ENCODE data around the gene DSG1.

The DSG1 gene

GRCh38 chr18:31398191-31398590 lies 80.2 kb downstream of the DSG1 start:
- H2AK5ac ChIP-seq (ENCODE audit: low read length): no peak overlapping the region
- no peak overlapping the region for H3K56ac ChIP-seq (ENCODE audit: low read length)
- H3K18ac ChIP-seq (ENCODE audit: low read length): no peak overlapping the region
- no peak overlapping the region for H3K27ac ChIP-seq (ENCODE audit: low read depth, low read length)
- no peaks in the 10 kb centered on the region for H3K36me3 ChIP-seq (ENCODE audit: control insufficient read depth, insufficient read depth, low read length)
- no peak overlapping the region for H3K4ac ChIP-seq (ENCODE audit: low read depth, low read length)
- H3K4me2 ChIP-seq (ENCODE audit: low read length): no peak overlapping the region
- H3K79me1 ChIP-seq (ENCODE audit: low read length): no peaks in the 10 kb centered on the region
- no peaks in the 10 kb centered on the region for H3K27me3 ChIP-seq (ENCODE audit: insufficient read depth, low read length, poor library complexity)
- H2BK5ac ChIP-seq (ENCODE audit: low read length): no peak overlapping the region
- no peak overlapping the region for H2BK15ac ChIP-seq (replicated peaks; ENCODE audit: low read depth)
- no peak overlapping the region for H3K9ac ChIP-seq (ENCODE audit: low read length)
- H3K79me2 ChIP-seq (ENCODE audit: control insufficient read depth, insufficient read depth, low read length): no peaks in the 10 kb centered on the region
- H3K4me1 ChIP-seq (ENCODE audit: control insufficient read depth, low read depth, low read length): no peaks in the 10 kb centered on the region
- WGBS (ENCODE audit: extremely low coverage, insufficient coverage, low lambda C conversion rate): no CpG with 5 or more reads among the region's 2 CpGs
- H2BK120ac ChIP-seq (ENCODE audit: low read depth, low read length): no peak overlapping the region
- DNase-seq: no peak
- H3K23ac ChIP-seq (ENCODE audit: low read length): no peak overlapping the region
- H3K4me3 ChIP-seq (ENCODE audit: low read length): no peak overlapping the region
- no peak overlapping the region for H4K5ac ChIP-seq (ENCODE audit: low read length)
- no peak overlapping the region for H4K8ac ChIP-seq (ENCODE audit: low read depth, low read length)

GRCh38 chr18:31399306-31400032 lies 81.5 kb downstream of the DSG1 start:
- H2BK15ac ChIP-seq (replicated peaks; ENCODE audit: low read depth): no peak overlapping the region
- no peak overlapping the region for H3K27ac ChIP-seq (ENCODE audit: low read depth, low read length)
- no peak overlapping the region for H3K18ac ChIP-seq (ENCODE audit: low read length)
- H3K23ac ChIP-seq (ENCODE audit: low read length): no peak overlapping the region
- H3K4me1 ChIP-seq (ENCODE audit: control insufficient read depth, low read depth, low read length): no peaks in the 10 kb centered on the region
- H3K56ac ChIP-seq (ENCODE audit: low read length): no peak overlapping the region
- H2BK5ac ChIP-seq (ENCODE audit: low read length): no peak overlapping the region
- H3K4ac ChIP-seq (ENCODE audit: low read depth, low read length): no peak overlapping the region
- no peak overlapping the region for H3K9ac ChIP-seq (ENCODE audit: low read length)
- H2BK120ac ChIP-seq (ENCODE audit: low read depth, low read length): no peak overlapping the region
- no peaks in the 10 kb centered on the region for H3K79me1 ChIP-seq (ENCODE audit: low read length)
- H4K8ac ChIP-seq (ENCODE audit: low read depth, low read length): no peak overlapping the region
- no peak for DNase-seq
- no peak overlapping the region for H3K4me2 ChIP-seq (ENCODE audit: low read length)
- no peaks in the 10 kb centered on the region for H3K79me2 ChIP-seq (ENCODE audit: control insufficient read depth, insufficient read depth, low read length)
- no peak overlapping the region for H2AK5ac ChIP-seq (ENCODE audit: low read length)
- WGBS (ENCODE audit: extremely low coverage, insufficient coverage, low lambda C conversion rate): no CpG with 5 or more reads among the region's 6 CpGs
- H4K5ac ChIP-seq (ENCODE audit: low read length): no peak overlapping the region
- H3K36me3 ChIP-seq (ENCODE audit: control insufficient read depth, insufficient read depth, low read length): no peaks in the 10 kb centered on the region
- no peaks in the 10 kb centered on the region for H3K27me3 ChIP-seq (ENCODE audit: insufficient read depth, low read length, poor library complexity)
- H3K4me3 ChIP-seq (ENCODE audit: low read length): no peak overlapping the region

GRCh38 chr18:31401156-31402025 lies 83.4 kb downstream of the DSG1 start:
- Histone ChIP-seq H2BK120ac (ENCODE audit: low read depth, low read length) (no peak overlapping the region), H3K36me3 (ENCODE audit: control insufficient read depth, insufficient read depth, low read length) (no peaks in the 10 kb centered on the region), H2AK5ac (ENCODE audit: low read length) (no peak overlapping the region), H3K4me3 (ENCODE audit: low read length) (no peak overlapping the region), H3K4ac (ENCODE audit: low read depth, low read length) (no peak overlapping the region), H3K27me3 (ENCODE audit: insufficient read depth, low read length, poor library complexity) (no peaks in the 10 kb centered on the region), H4K8ac (ENCODE audit: low read depth, low read length) (no peak overlapping the region), H3K4me1 (ENCODE audit: control insufficient read depth, low read depth, low read length) (no peaks in the 10 kb centered on the region), H3K9ac (ENCODE audit: low read length) (no peak overlapping the region), H3K23ac (ENCODE audit: low read length) (no peak overlapping the region), H2BK5ac (ENCODE audit: low read length) (no peak overlapping the region), H3K27ac (ENCODE audit: low read depth, low read length) (no peak overlapping the region), H2BK15ac (replicated peaks; ENCODE audit: low read depth) (no peak overlapping the region), H3K79me2 (ENCODE audit: control insufficient read depth, insufficient read depth, low read length) (no peaks in the 10 kb centered on the region), H3K18ac (ENCODE audit: low read length) (no peak overlapping the region), H3K4me2 (ENCODE audit: low read length) (no peak overlapping the region), H3K56ac (ENCODE audit: low read length) (no peak overlapping the region), H4K5ac (ENCODE audit: low read length) (no peak overlapping the region), H3K79me1 (ENCODE audit: low read length) (no peaks in the 10 kb centered on the region)
- WGBS (ENCODE audit: extremely low coverage, insufficient coverage, low lambda C conversion rate): no CpG with 5 or more reads among the region's 6 CpGs
- no peak for DNase-seq

- no peak overlapping the region for H3K56ac ChIP-seq (ENCODE audit: low read length)
- no peak overlapping the region for H3K23ac ChIP-seq (ENCODE audit: low read length)
- H3K79me2 ChIP-seq (ENCODE audit: control insufficient read depth, insufficient read depth, low read length): no peaks in the 10 kb centered on the region
- DNase-seq: no peak
- H3K4me3 ChIP-seq (ENCODE audit: low read length): no peak overlapping the region
- H3K27ac ChIP-seq (ENCODE audit: low read depth, low read length): no peak overlapping the region
- H3K27me3 ChIP-seq (ENCODE audit: insufficient read depth, low read length, poor library complexity): no peaks in the 10 kb centered on the region
- no peaks in the 10 kb centered on the region for H3K4me1 ChIP-seq (ENCODE audit: control insufficient read depth, low read depth, low read length)
- H3K36me3 ChIP-seq (ENCODE audit: control insufficient read depth, insufficient read depth, low read length): no peaks in the 10 kb centered on the region
- H2AK5ac ChIP-seq (ENCODE audit: low read length): no peak overlapping the region
- no peak overlapping the region for H3K4ac ChIP-seq (ENCODE audit: low read depth, low read length)
- no peaks in the 10 kb centered on the region for H3K79me1 ChIP-seq (ENCODE audit: low read length)
- no peak overlapping the region for H3K18ac ChIP-seq (ENCODE audit: low read length)
- H3K4me2 ChIP-seq (ENCODE audit: low read length): no peak overlapping the region
- no peak overlapping the region for H2BK5ac ChIP-seq (ENCODE audit: low read length)
- no peak overlapping the region for H2BK120ac ChIP-seq (ENCODE audit: low read depth, low read length)
- no peak overlapping the region for H4K5ac ChIP-seq (ENCODE audit: low read length)
- H2BK15ac ChIP-seq (replicated peaks; ENCODE audit: low read depth): no peak overlapping the region
- no peak overlapping the region for H3K9ac ChIP-seq (ENCODE audit: low read length)
- H4K8ac ChIP-seq (ENCODE audit: low read depth, low read length): no peak overlapping the region
Measured at GRCh38 chr18:31402026-31402373, 84.0 kb downstream of the DSG1 start.

- H3K4me1 ChIP-seq (ENCODE audit: control insufficient read depth, low read depth, low read length): no peaks in the 10 kb centered on the region
- H2BK15ac ChIP-seq (replicated peaks; ENCODE audit: low read depth): no peak overlapping the region
- no peaks in the 10 kb centered on the region for H3K36me3 ChIP-seq (ENCODE audit: control insufficient read depth, insufficient read depth, low read length)
- H3K79me2 ChIP-seq (ENCODE audit: control insufficient read depth, insufficient read depth, low read length): no peaks in the 10 kb centered on the region
- no peak overlapping the region for H3K18ac ChIP-seq (ENCODE audit: low read length)
- H3K4me2 ChIP-seq (ENCODE audit: low read length): no peak overlapping the region
- H3K4ac ChIP-seq (ENCODE audit: low read depth, low read length): no peak overlapping the region
- no peaks in the 10 kb centered on the region for H3K27me3 ChIP-seq (ENCODE audit: insufficient read depth, low read length, poor library complexity)
- no peaks in the 10 kb centered on the region for H3K79me1 ChIP-seq (ENCODE audit: low read length)
- no peak overlapping the region for H2BK5ac ChIP-seq (ENCODE audit: low read length)
- H3K4me3 ChIP-seq (ENCODE audit: low read length): no peak overlapping the region
- no peak overlapping the region for H4K5ac ChIP-seq (ENCODE audit: low read length)
- no peak overlapping the region for H3K23ac ChIP-seq (ENCODE audit: low read length)
- H3K56ac ChIP-seq (ENCODE audit: low read length): no peak overlapping the region
- H3K27ac ChIP-seq (ENCODE audit: low read depth, low read length): no peak overlapping the region
- H2AK5ac ChIP-seq (ENCODE audit: low read length): no peak overlapping the region
- no peak for DNase-seq
- WGBS (ENCODE audit: extremely low coverage, insufficient coverage, low lambda C conversion rate): no CpG with 5 or more reads among the region's 2 CpGs
- H2BK120ac ChIP-seq (ENCODE audit: low read depth, low read length): no peak overlapping the region
- no peak overlapping the region for H3K9ac ChIP-seq (ENCODE audit: low read length)
- no peak overlapping the region for H4K8ac ChIP-seq (ENCODE audit: low read depth, low read length)
Measured at GRCh38 chr18:31403409-31403808, 85.4 kb downstream of the DSG1 start.

Data from mesendoderm (in vitro differentiated cells).